LNCAP (cell line): ENCODE results near the gene ST7L.

Experiments
- CTCF ChIP-seq: fragments of 450-650 bp; IDR thresholded peaks from 2 replicates; pipeline ENCODE4 v1.5.1; 2017; ENCODE audit warnings: mild to moderate bottlenecking

The ST7L gene

DNA sequence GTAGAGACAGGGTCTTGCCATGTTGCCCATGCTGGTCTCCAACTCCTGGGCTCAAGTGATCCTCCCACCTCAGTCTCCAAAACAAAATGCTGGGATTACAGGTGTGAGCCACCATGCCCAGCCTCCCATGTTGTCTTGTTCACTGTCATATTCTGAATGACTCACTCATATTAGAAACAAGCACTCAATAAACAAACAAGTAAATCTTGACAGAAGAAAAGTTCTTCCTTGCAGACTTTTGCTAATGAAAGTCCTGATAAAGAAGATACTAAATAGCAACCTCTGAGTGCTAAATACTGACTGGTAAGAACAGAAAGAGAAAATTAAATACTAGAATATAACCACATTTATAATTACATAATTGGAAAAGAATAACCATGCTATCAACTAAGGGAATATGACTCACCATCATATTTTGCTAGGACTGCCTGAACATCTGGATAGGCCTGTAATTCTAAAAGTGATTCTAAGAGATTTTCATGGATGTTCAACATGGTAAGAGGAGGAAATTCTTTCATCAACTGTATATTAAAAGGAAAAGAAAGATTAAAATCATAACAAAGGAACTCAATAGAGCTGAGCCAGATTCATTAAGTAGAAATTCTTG, 37.3 kb downstream of the ST7L start:
- TF ChIP-seq CTCF = no peak

- TF ChIP-seq CTCF = no peak
Measured at GRCh38 chr1:112579801-112580510, 39.0 kb downstream of the ST7L start.

DNA sequence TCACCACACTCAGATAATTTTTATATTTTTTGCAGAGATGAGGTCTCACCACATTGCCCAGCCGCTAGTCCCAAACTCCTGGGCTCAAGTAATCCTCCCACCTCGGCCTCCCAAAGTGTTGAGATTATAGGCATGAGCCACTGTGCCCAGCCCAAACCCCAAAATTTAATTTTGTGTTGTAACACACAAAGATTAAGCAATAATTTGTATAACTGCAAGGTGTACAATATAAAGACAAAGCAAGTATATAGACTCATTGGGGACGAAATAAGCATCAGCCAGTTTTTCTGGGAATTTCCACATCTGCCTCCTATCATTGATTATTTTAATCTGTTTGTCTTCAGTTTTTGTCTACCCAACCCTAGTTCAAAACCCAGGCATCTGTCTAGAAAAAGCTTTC, 42.7 kb downstream of the ST7L start:
- TF ChIP-seq CTCF = no peak

DNA sequence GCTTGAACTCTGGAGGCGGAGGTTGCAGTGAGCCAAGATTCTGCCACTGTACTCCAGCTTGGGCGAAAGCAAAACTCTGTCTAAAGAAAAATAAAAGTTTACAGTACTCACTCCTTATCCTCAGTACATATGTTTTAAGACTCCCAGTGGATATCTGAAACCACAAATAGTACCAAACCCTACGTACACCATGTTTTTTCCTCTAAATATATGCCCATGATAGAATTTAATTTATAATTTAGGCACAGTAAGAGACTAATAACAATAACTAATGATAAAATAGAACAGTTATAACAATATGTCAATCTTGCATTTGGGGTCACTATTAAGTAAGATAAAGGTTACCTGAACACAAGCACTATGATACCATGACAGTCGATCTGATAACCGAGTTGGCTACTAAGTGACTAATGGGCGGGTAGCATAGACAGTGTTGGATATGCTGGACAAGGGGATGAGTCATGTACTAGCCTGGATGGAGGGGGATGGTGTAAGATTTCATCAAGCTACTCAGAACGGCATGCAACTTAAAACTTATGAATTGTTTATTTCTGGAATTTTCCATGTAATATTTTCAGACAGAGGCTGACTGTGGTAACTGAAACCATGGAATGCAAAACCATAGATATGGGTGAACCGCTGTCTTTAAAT, 43.7 kb downstream of the ST7L start:
- TF ChIP-seq CTCF = no peak

DNA sequence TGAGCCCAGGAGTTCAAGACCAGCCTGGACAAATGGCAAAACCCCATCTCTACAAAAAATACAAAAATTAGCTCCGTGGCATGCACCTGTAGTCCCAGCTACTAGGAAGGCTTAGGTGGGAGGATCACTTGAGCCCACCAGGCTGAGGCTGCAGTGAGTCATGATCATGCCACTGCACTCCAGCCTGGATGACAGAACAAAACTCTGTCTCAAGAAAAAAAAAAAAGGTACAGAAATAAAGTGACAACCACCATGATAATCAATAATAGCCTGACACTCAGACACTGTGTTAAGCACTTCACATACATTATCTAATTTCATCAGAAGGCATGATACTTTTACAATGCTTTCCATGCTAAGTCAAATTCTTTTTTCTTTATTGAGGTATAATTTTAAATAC, 53.1 kb downstream of the ST7L start:
- no peak for TF ChIP-seq CTCF

GRCh38 chr1:112564081-112564480, 54.9 kb downstream of the ST7L start:
- TF ChIP-seq CTCF = no peak

DNA sequence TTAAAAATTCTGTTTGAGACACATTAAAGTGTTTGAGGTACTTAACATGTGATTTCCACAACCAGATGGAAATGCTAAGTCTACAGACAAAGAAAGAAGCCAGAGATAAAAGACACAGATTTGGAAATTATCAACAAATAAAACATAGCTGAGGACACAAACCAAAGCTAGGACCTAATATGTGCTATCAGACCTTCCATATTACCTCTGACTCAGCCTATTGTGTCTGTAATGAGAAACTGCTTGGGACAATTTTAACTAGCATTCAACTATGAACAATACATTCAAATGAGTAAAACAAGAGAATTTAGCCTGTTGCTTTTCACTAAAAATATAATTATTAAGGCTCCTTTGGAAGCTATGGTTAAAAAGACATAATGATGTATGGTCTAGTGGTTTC, 55.6 kb downstream of the ST7L start:
- no peak for TF ChIP-seq CTCF
